Liver (tissue), 9 donors: ENCODE data around the gene CCDC187. TPM values are rescaled to one million over a fixed set of nuclear protein-coding genes. Genes with fewer than 3 reads are reported as not detected.

Source experiments
- DNase-seq: peaks from one replicate; pipeline ENCODE4 v3.0.0-alpha.2; 2017; ENCODE audit warnings: low spot score
- H3K27ac ChIP-seq, 2 donors: one replicate each; pipeline ENCODE4 v1.7.0; 2013; ENCODE audit warnings: inconsistent platforms in 2 of 2, low read length in 2 of 2, control low read depth in 1 of 2, low read depth in 1 of 2, mild to moderate bottlenecking in 1 of 2
- H3K27me3 ChIP-seq, 4 donors: one replicate each; pipeline versions ENCODE4 v1.6.1 to v1.7.0; 2013; ENCODE audit warnings: low read length in 3 of 4, inconsistent platforms in 1 of 4, mild to moderate bottlenecking in 1 of 4, moderate library complexity in 1 of 4; ENCODE audit not compliant: control insufficient read depth in 4 of 4, insufficient read depth in 4 of 4
- H3K36me3 ChIP-seq, 4 donors: one replicate each; pipeline versions ENCODE4 v1.6.1 to v1.7.0; 2013; ENCODE audit warnings: low read length in 3 of 4, mild to moderate bottlenecking in 3 of 4, low read depth in 1 of 4, moderate library complexity in 1 of 4; ENCODE audit not compliant: control insufficient read depth in 4 of 4, insufficient read depth in 3 of 4
- H3K4me1 ChIP-seq, 4 donors: one replicate each; pipeline versions ENCODE4 v1.6.1 to v1.7.0; 2013; ENCODE audit warnings: low read length in 3 of 4, mild to moderate bottlenecking in 3 of 4, moderate library complexity in 1 of 4; ENCODE audit not compliant: control insufficient read depth in 4 of 4, insufficient read depth in 4 of 4
- H3K4me3 ChIP-seq, 3 donors: one replicate each; pipeline versions ENCODE4 v1.6.1 to v1.7.0; 2013; ENCODE audit warnings: low read length in 3 of 3, control low read depth in 1 of 3, low read depth in 1 of 3, mild to moderate bottlenecking in 1 of 3
- H3K9ac ChIP-seq, 2 donors: one replicate each; pipeline ENCODE4 v1.7.0; 2013; ENCODE audit warnings: low read length in 2 of 2, mild to moderate bottlenecking in 2 of 2, moderate library complexity in 2 of 2, control low read depth in 1 of 2, low read depth in 1 of 2
- H3K9me3 ChIP-seq, 4 donors: one replicate each; pipeline versions ENCODE4 v1.6.1 to v1.7.0; 2013; ENCODE audit warnings: low read length in 3 of 4; ENCODE audit not compliant: control insufficient read depth in 4 of 4
- ATF3 ChIP-seq: IDR thresholded peaks from 2 replicates; pipeline ENCODE4 v1.6.1; 2016; ENCODE audit warnings: antibody characterized with exemption
- EGR1 ChIP-seq, 2 donors: IDR thresholded peaks; 2 replicates each; pipeline ENCODE4 v1.6.1; 2016 to 2018; ENCODE audit warnings: antibody characterized with exemption in 2 of 2, low read depth in 2 of 2
- FOXA1 ChIP-seq: IDR thresholded peaks from 2 replicates; pipeline ENCODE4 v1.6.1; 2016; ENCODE audit warnings: antibody characterized with exemption
- FOXA2 ChIP-seq: IDR thresholded peaks from 2 replicates; pipeline ENCODE4 v1.6.1; 2016; ENCODE audit warnings: antibody characterized with exemption
- GABPA ChIP-seq, 2 donors: IDR thresholded peaks in 1 of 2; conservative IDR thresholded peaks in 1 of 2; 2 replicates each; pipeline ENCODE4 v1.6.1; 2016; ENCODE audit warnings: antibody characterized with exemption in 2 of 2, mild to moderate bottlenecking in 1 of 2, moderate library complexity in 1 of 2
- HNF4A ChIP-seq, 2 donors: conservative IDR thresholded peaks; 2 replicates each; pipeline ENCODE4 v1.6.1; 2016; ENCODE audit warnings: antibody characterized with exemption in 2 of 2, mild to moderate bottlenecking in 2 of 2
- HNF4G ChIP-seq: IDR thresholded peaks from 2 replicates; pipeline ENCODE4 v1.6.1; 2016; ENCODE audit warnings: antibody characterized with exemption
- JUND ChIP-seq, 2 donors: IDR thresholded peaks; 2 replicates each; pipeline ENCODE4 v1.6.1; 2016; ENCODE audit warnings: antibody characterized with exemption in 2 of 2
- MAX ChIP-seq: IDR thresholded peaks from 2 replicates; pipeline ENCODE4 v1.6.1; 2016; ENCODE audit warnings: antibody characterized with exemption
- RAD21 ChIP-seq, 2 donors: IDR thresholded peaks; 2 replicates each; pipeline ENCODE4 v1.6.1; 2016; ENCODE audit warnings: antibody characterized with exemption in 2 of 2, mild to moderate bottlenecking in 2 of 2
- RXRA ChIP-seq, 2 donors: IDR thresholded peaks; 2 replicates each; pipeline ENCODE4 v1.6.1; 2017 to 2018; ENCODE audit warnings: antibody characterized with exemption in 2 of 2, mild to moderate bottlenecking in 1 of 2
- SP1 ChIP-seq: IDR thresholded peaks from 2 replicates; pipeline ENCODE4 v1.6.1; 2018; ENCODE audit warnings: antibody characterized with exemption, mild to moderate bottlenecking
- TAF1 ChIP-seq: conservative IDR thresholded peaks from 2 replicates; pipeline ENCODE4 v1.6.1; 2016; ENCODE audit warnings: antibody characterized with exemption, mild to moderate bottlenecking
- YY1 ChIP-seq: IDR thresholded peaks from 2 replicates; pipeline ENCODE4 v1.6.1; 2016; ENCODE audit warnings: antibody characterized with exemption, mild to moderate bottlenecking
- ZBTB33 ChIP-seq: IDR thresholded peaks from 2 replicates; pipeline ENCODE4 v1.6.1; 2016; ENCODE audit warnings: antibody characterized with exemption
- WGBS: extraction: QIAGEN DNeasy Blood & Tissue Kit; methylation state at CpG from one replicate; pipeline ENCODE4 v1.1.7; 2013; 5-methylcytosine and 5-hydroxymethylcytosine counted together
- polyA plus RNA-seq, 2 donors: library from polyadenylated mRNA; stranded (reverse) in 1 of 2; unstranded in 1 of 2; fragments of 200-250 nt in 1 of 2; fragments of >200 nt in 1 of 2; fragmentation: Nextera tagmentation in 1 of 2; extraction: Ambion mirVana in 1 of 2; gene quantifications; one replicate each; pipeline versions ENCODE4 v1.2.1 to v1.2.3, GENCODE V29; 2013 to 2015
- total RNA-seq, 2 donors: library from RNA; depleted of rRNA; stranded (reverse); fragments of >200 nt; gene quantifications; one replicate each; pipeline ENCODE4 v1.2.3, GENCODE V29; 2014
- TF ChIP-seq, protein P1 (sequence below): fragments of 150-350 bp; IDR thresholded peaks from 2 replicates; pipeline ENCODE4 v1.5.1; 2017; ENCODE audit warnings: improper control_type of control experiment, low read depth, low read length; ENCODE audit not compliant: missing input control
- TF ChIP-seq, protein P2 (sequence below): IDR thresholded peaks from 2 replicates; pipeline ENCODE4 v1.6.1; 2016; ENCODE audit warnings: antibody characterized with exemption, mild to moderate bottlenecking
- donor health status: healthy.
- donor health status: healthy.
- donor health status: healthy.
- donor health status: healthy.
- donor health status: healthy.

CCDC187 gene
- total and polyA plus RNA-seq, 4 donors = 0.05 TPM; not detected in 3

DNA sequence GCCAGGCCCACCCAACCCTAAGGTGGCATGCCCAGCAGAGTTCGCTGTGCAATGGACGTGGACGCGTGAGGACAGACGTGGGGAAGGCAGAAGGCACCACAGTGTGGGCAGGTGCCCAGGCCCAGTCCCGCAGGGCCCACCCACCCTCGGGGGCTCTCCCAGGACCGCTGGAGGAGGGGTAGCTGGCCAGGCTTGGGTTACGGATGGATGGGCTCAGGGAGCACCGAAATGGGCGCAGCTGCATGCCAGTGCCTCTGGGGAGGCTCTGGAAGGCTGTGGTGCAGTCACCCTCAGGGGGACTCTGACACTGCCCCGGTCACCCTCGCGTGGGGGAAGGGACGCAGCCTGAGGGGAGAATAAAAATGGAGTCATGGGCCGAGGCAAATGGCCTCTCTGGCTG, 13.8 kb upstream of the CCDC187 start:
- H3K4me1 ChIP-seq = no peaks in the 10 kb centered on the region
- peaks cover 0 to 8% (median 5%) of the 10 kb centered on the region in 4 donors for H3K9me3 ChIP-seq
- H3K36me3 ChIP-seq = no peaks in the 10 kb centered on the region
- no peaks in the 10 kb centered on the region for H3K27me3 ChIP-seq
- no peak for DNase-seq
- no peak overlapping the region for H3K9ac ChIP-seq
- H3K27ac ChIP-seq = no peak overlapping the region
- H3K4me3 ChIP-seq = no peak overlapping the region
- TF ChIP-seq RAD21 (IDR thresholded peaks at IDR 0.05) (no peak), SP1 (no peak), ATF3 (no peak), ZBTB33 (no peak), YY1 (no peak), GABPA (IDR thresholded peaks at IDR 0.05 in 1 of 2, conservative IDR thresholded peaks at IDR 0.05 in 1 of 2) (no peak), HNF4A (conservative IDR thresholded peaks at IDR 0.05) (no peak), FOXA1 (no peak), RXRA (IDR thresholded peaks at IDR 0.05) (no peak), TAF1 (no peak)
- TF ChIP-seq, protein P1, sequence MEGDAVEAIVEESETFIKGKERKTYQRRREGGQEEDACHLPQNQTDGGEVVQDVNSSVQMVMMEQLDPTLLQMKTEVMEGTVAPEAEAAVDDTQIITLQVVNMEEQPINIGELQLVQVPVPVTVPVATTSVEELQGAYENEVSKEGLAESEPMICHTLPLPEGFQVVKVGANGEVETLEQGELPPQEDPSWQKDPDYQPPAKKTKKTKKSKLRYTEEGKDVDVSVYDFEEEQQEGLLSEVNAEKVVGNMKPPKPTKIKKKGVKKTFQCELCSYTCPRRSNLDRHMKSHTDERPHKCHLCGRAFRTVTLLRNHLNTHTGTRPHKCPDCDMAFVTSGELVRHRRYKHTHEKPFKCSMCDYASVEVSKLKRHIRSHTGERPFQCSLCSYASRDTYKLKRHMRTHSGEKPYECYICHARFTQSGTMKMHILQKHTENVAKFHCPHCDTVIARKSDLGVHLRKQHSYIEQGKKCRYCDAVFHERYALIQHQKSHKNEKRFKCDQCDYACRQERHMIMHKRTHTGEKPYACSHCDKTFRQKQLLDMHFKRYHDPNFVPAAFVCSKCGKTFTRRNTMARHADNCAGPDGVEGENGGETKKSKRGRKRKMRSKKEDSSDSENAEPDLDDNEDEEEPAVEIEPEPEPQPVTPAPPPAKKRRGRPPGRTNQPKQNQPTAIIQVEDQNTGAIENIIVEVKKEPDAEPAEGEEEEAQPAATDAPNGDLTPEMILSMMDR = no peak
- 86% methylated on average over 16 of the region's 16 CpGs for WGBS

- no peaks in the 10 kb centered on the region for H3K4me1 ChIP-seq
- no peak overlapping the region for H3K27ac ChIP-seq
- H3K4me3 ChIP-seq = no peak overlapping the region
- no peak for DNase-seq
- no peak overlapping the region for H3K9ac ChIP-seq
- H3K36me3 ChIP-seq = no peaks in the 10 kb centered on the region
- peaks cover 0 to 8% (median 5%) of the 10 kb centered on the region in 4 donors for H3K9me3 ChIP-seq
- H3K27me3 ChIP-seq = no peaks in the 10 kb centered on the region
- WGBS = 91% methylated on average over 13 of the region's 13 CpGs
- TF ChIP-seq FOXA1 = no peak
- TF ChIP-seq JUND (IDR thresholded peaks at IDR 0.05) = no peak
- TF ChIP-seq EGR1 (IDR thresholded peaks at IDR 0.05; ENCODE audit: low read depth in 2 of 2) = no peak
- no peak for TF ChIP-seq HNF4A (conservative IDR thresholded peaks at IDR 0.05)
- no peak for TF ChIP-seq ATF3
- TF ChIP-seq RAD21 (IDR thresholded peaks at IDR 0.05) = no peak
- TF ChIP-seq, protein P1 = no peak
- no peak for TF ChIP-seq TAF1
- no peak for TF ChIP-seq MAX
- no peak for TF ChIP-seq FOXA2
- TF ChIP-seq GABPA (IDR thresholded peaks at IDR 0.05 in 1 of 2, conservative IDR thresholded peaks at IDR 0.05 in 1 of 2) = no peak
- no peak for TF ChIP-seq HNF4G
- TF ChIP-seq RXRA (IDR thresholded peaks at IDR 0.05) = no peak
- TF ChIP-seq, protein P2, sequence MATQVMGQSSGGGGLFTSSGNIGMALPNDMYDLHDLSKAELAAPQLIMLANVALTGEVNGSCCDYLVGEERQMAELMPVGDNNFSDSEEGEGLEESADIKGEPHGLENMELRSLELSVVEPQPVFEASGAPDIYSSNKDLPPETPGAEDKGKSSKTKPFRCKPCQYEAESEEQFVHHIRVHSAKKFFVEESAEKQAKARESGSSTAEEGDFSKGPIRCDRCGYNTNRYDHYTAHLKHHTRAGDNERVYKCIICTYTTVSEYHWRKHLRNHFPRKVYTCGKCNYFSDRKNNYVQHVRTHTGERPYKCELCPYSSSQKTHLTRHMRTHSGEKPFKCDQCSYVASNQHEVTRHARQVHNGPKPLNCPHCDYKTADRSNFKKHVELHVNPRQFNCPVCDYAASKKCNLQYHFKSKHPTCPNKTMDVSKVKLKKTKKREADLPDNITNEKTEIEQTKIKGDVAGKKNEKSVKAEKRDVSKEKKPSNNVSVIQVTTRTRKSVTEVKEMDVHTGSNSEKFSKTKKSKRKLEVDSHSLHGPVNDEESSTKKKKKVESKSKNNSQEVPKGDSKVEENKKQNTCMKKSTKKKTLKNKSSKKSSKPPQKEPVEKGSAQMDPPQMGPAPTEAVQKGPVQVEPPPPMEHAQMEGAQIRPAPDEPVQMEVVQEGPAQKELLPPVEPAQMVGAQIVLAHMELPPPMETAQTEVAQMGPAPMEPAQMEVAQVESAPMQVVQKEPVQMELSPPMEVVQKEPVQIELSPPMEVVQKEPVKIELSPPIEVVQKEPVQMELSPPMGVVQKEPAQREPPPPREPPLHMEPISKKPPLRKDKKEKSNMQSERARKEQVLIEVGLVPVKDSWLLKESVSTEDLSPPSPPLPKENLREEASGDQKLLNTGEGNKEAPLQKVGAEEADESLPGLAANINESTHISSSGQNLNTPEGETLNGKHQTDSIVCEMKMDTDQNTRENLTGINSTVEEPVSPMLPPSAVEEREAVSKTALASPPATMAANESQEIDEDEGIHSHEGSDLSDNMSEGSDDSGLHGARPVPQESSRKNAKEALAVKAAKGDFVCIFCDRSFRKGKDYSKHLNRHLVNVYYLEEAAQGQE = no peak
- no peak for TF ChIP-seq ZBTB33
- TF ChIP-seq SP1 = no peak
Measured at GRCh38 chr9:136316896-136317676, 13.2 kb upstream of the CCDC187 start.
